Astrocyte of the hippocampus (primary cell): ENCODE results near the gene KPNB1.
A peak's percentile ranks its signal among the peaks of the same experiment; 100 is the strongest.

Experiments used
- DNase-seq: peaks from one replicate; pipeline ENCODE4 v3.0.0; 2011; ENCODE audit warnings: low read depth, low spot score

KPNB1 gene

GRCh38 chr17:47711366-47712099 lies 61.8 kb downstream of the KPNB1 start:
- DNase-seq, result no peak

DNA sequence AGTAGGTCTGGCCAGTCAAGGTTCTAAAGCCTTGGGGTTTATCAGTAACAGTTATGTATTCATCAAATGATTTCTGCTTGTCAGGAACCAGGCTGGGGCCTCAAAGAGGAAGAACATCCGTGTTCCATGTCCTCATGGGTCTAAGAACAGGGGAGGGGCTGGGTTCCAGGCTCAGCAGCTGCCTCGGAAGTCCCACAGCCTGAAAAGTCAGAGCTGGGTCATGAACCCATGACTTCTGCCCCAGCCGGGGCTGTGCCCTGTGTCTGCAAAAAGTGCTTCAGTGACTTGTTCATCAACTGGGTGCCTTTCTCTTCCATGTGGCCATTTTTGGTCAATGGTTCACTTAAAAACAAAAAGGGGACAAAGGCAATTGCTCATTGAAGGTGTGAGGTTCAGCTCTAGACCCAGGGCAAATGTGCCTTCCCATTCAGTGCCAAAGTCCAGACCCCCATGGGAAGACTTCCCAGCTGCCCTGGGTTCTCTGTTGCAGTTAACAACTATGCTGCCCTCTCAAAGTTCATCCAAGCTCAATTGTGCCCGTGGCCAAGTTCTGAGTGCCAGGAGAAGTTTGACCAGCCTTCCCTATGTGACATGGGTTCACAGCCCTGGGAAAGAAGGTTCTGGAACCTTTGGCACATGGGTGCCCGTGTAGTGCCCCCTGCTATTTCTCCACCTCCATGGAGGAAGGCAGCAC lies 62.8 kb downstream of the KPNB1 start:
- DNase-seq, result no peak

- no peak for DNase-seq
Measured at GRCh38 chr17:47713980-47714700, 64.4 kb downstream of the KPNB1 start.

DNA sequence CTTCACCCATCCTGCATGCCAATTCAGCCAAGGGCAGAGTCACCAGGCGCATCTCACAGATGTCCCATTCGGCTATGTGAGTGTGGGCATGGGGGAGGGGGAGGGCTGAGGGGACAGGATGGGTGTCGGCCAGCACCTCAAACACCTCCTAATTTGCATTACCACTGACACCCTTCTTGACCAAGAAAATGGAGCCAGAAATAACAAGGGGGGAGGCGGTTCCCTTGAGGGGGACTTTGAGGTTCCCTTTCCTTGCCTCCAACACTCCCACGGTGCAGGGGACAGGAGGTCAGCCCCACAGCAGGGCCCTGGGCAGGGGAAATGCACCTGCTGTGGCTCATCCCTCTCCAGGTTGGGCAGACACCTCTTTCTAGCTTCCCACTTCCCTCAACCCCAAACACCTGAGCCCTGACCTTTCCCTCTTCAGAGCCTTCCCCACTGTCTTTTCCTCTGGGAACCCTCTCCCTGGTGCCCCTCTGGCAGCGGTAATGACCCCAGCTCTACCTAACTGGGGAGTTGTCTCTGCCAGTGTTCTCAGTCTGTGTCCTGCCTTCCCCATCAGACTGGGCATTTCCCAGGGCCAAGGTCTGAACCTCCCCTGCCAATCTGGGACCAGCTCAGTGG lies 65.2 kb downstream of the KPNB1 start:
- no peak for DNase-seq

DNA sequence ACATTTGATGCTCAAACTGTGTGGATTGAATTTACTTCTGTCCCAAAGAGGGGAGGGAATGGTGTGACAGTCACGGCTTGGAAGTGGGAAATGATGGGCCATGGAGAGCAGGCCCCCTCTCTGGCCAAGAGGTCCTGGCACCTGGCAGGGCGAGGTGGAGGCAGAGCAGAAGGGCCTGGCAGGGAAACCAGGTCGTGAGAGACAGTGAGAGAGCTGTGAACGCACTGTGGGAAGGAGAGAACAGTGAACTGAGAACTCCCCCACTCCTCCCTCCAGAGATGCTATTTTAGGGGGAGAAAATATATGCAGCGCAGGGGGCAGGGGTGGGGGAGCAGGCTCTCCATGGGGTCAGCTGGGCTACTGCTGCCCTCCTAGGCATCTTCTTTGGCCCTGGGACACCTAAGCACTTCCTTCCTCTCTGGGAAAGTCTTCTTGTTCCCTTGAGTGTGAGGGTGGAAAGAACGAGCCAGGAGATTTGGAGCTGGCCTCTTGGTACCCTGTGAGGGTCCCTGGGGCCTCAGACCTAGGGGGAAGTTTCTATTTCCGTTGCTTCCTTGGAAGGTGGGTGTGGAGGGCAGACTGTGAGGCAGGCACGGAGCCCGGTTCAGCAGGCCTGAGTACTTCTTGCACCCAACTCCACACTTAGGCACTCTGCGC lies 66.1 kb downstream of the KPNB1 start:
- DNase-seq, result no peak

GRCh38 chr17:47716375-47716774 lies 66.7 kb downstream of the KPNB1 start:
- DNase-seq, result no peak

GRCh38 chr17:47717261-47717697 lies 67.6 kb downstream of the KPNB1 start:
- DNase-seq, result no peak

DNA sequence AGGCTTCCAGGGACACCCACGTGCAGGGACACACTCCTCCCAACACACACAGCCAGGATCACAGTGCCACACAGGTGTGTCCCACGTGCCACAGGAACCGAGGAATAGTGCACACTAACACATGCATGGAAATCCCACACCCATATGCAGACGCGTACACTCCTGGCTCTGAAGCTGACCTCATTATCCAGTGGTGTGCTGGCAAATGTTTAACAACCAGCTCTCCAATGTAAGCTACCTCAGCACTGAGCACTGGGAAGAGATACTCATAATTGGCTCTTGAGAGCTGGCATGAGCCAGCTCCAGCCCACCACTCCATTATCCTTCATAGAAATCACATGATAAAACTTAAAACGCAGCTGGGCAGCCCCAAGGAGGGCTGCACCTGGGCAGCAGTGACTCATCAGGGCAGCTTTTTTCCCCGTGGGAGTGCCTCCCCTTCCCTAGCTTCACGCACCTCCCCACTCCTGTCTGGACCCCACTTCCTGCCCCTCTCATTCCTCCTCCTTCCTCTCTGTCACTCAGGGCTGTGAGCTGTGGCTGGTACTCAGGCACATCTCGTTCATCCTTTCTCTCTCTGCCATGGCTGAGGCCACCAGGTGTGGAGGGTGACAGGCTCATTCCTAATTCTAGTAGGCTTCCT lies 68.4 kb downstream of the KPNB1 start:
- peak; percentile 45 for DNase-seq

DNA sequence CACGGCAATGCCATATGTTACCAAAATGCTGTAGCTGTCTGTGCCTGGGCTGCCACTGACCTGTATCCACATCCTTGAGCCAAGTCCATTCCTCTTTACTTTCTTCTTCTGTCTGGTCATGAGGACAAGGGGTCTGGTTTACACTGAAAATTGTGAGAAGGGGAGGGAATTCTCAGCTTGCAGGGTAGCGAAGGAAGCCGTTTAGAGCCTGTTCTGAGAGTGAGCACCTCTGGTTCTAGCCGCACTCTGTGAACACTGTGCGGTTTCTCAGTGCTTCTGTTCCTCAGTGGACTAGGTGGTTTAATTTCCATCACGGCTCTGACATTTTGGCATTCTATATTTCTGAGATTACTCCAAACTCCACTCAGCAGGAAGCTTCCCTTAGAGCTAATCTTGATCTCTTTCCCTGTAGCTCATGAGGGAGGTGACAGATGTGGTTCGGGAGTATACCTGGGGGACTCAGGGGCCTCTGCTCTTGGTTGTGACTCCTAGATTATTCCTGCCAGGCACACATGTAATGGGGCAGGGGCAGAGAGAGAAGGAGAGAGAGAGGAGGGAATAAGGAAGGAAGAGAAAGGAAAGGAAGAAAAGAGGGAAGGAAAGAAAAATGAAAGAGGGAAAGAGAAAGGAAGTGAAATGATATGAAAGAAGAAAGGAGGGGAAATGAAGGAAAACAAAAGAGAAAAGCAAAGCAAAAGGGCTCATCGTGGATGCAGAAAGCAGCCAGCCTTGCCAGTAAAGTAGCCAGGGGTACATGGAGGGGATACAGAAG lies 69.1 kb downstream of the KPNB1 start:
- peak; percentile 19 for DNase-seq

GRCh38 chr17:47719411-47720152 lies 69.9 kb downstream of the KPNB1 start:
- peak; percentile 89 for DNase-seq

GRCh38 chr17:47720196-47720595 lies 70.5 kb downstream of the KPNB1 start:
- DNase-seq, result no peak

- peak; percentile 60 for DNase-seq
Measured at GRCh38 chr17:47720754-47721533, 71.2 kb downstream of the KPNB1 start.

DNA sequence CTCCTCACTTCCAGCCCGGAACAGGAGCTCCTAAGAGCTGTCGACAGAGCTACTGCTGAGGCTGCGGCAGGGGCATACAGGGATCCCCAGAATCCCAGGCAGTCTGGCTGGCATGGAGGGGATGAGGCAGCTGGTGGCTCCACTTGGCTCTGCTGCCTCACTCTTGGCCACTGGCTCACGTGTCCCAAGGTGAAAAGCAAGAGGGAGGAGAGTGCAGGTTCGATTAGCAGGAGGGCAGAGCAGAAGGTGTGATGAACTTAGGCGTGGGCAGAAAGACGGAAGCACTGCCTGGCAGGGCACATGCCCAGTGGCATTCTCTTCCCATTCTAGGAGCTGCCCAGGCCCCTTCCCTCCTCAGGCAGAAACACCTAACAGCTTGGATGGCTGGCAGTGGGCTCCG lies 72.0 kb downstream of the KPNB1 start:
- DNase-seq, result no peak

GRCh38 chr17:47724705-47725104 lies 75.0 kb downstream of the KPNB1 start:
- DNase-seq, result no peak

GRCh38 chr17:47725446-47726111 lies 75.9 kb downstream of the KPNB1 start:
- no peak for DNase-seq

DNA sequence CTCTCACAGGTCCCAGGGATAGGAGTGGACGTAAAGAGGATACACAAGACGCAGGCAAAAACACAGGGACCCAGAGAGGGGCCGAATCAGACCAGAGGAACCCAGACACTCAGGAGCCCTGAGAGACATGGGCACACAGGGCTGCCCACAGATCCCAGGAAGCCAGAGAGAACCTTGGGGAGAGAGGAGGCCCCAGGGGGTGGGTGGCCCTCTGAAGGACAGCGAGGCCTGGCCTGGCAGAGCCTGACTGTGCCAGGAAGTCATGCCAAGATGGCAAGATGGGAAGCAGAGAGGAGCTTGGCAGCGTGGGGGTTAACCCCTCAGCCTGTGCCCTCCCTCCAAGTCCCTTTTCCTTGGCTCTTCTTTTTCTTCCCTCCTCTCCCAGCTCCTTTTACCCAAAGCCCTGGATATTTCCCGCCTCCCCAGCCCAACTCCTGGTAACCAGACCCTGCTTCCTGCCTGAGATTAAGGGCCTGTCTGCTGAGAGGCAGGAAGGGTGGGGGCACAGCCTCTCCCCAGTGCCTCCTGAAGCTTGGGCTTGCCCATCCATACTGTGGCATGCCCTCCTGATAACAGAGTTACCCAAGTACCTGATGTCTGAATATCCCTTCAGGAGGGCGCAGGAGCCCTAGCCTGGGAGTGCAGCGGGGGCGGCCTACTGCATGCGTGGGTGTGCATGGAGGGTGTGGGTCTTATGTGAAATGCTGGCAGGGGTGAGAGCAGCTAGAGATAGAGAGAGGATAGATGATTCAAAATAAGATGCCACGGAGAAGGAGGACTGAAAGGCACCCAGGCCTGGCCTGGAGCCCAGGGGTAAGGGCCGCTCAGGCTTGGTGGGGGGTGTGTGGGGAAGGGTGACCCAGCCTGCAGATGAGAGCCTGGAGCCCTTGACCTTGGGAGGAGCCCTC lies 77.3 kb downstream of the KPNB1 start:
- DNase-seq, result no peak

- no peak for DNase-seq
Measured at GRCh38 chr17:47727704-47728036, 78.0 kb downstream of the KPNB1 start.
